ENCODE measurements around the gene EEF1AKMT1. TPM values are rescaled to one million over a fixed set of nuclear protein-coding genes. Genes with fewer than 3 reads are reported as not detected.

Gene EEF1AKMT1
- total RNA-seq, 4 donors from 2014 or later: 5.0 to 28.5 (median 21.7) TPM

DNA sequence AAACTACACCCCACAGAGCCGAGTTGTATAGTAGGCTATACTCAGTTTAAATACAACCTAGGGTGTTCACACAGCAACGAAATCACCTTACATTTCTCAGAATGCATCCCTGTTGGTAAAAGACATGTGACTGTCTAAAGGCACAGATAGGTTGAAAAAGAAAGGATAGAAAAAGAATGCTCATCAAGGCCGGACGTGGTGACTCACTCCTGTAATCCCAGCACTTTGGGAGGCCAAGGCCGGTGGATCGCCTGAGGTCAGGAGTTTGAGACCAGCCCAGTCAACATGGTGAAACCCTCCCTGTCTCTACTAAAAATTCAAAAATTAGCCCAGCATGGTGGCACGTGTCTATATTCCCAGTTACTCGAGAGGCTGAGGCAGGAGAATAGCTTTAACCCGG, 74.0 kb downstream of the EEF1AKMT1 start:
- Histone ChIP-seq H3K9me3 (no peaks in the 10 kb centered on the region), H3K4me1 (no peaks in the 10 kb centered on the region), H3K27me3 (no peaks in the 10 kb centered on the region), H3K36me3 (no peaks in the 10 kb centered on the region), H3K4me3 (no peak overlapping the region), H3K27ac (no peak overlapping the region)
- no peak for DNase-seq
- intact Hi-C loops (cut with DNase I; ENCODE audit: low total_unique reads): no loop called here
- TF ChIP-seq POLR2A (IDR thresholded peaks at IDR 0.05): no peak
- TF ChIP-seq, protein P1, sequence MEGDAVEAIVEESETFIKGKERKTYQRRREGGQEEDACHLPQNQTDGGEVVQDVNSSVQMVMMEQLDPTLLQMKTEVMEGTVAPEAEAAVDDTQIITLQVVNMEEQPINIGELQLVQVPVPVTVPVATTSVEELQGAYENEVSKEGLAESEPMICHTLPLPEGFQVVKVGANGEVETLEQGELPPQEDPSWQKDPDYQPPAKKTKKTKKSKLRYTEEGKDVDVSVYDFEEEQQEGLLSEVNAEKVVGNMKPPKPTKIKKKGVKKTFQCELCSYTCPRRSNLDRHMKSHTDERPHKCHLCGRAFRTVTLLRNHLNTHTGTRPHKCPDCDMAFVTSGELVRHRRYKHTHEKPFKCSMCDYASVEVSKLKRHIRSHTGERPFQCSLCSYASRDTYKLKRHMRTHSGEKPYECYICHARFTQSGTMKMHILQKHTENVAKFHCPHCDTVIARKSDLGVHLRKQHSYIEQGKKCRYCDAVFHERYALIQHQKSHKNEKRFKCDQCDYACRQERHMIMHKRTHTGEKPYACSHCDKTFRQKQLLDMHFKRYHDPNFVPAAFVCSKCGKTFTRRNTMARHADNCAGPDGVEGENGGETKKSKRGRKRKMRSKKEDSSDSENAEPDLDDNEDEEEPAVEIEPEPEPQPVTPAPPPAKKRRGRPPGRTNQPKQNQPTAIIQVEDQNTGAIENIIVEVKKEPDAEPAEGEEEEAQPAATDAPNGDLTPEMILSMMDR (IDR thresholded peaks at IDR 0.05): no peak

DNA sequence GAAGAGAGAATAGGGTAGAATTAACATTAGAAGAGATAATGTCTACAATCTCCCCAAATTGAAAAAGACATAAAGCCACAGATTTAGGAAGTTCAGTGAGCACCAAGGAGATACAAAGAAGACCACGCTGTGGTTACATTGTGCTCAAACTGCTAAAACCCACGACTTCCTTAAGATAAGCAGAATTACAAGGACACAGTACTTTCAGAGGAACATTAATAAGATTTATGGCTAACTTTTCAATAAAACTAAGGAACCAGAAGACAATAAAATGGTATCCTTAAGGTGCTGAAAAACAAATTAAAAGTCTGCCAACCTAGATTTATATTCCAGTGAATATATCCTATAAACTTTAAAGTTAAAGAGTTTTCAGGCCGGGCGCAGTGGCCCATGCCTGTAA, 77.7 kb downstream of the EEF1AKMT1 start:
- no peak overlapping the region for H3K27ac ChIP-seq
- no peak overlapping the region for H3K4me3 ChIP-seq
- no peaks in the 10 kb centered on the region for H3K36me3 ChIP-seq
- no peaks in the 10 kb centered on the region for H3K9me3 ChIP-seq
- DNase-seq: no peak
- no peaks in the 10 kb centered on the region for H3K27me3 ChIP-seq
- TF ChIP-seq POLR2A (IDR thresholded peaks at IDR 0.05): no peak
- TF ChIP-seq, protein P1 (IDR thresholded peaks at IDR 0.05): no peak
- intact Hi-C loops (cut with DNase I; ENCODE audit: low total_unique reads): no loop called here
- H3K4me1 ChIP-seq: no peaks in the 10 kb centered on the region

DNA sequence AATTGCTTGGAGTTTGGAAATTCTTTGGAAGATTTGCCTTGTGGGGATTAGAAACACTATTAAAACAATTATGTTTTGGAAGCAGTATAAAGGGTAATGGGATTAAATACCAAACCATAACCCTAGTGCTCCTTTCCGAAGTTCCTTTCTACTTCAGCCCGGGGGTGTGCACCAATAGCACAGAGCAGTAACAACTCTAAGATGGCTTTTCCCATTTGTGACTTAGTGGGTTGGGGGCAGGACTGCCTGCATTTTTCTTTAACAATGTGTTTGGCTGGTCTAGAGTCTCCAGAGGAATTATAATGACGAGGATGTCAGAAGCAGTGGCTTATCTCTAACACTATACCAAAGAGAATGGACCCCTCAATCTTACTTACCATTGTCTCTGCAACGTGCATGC, 82.1 kb downstream of the EEF1AKMT1 start:
- Histone ChIP-seq H3K27me3 (no peaks in the 10 kb centered on the region), H3K9me3 (no peaks in the 10 kb centered on the region), H3K27ac (no peak overlapping the region), H3K4me3 (no peak overlapping the region), H3K36me3 (no peaks in the 10 kb centered on the region), H3K4me1 (no peaks in the 10 kb centered on the region)
- intact Hi-C loops (cut with DNase I; ENCODE audit: low total_unique reads): no loop called here
- no peak for DNase-seq
- TF ChIP-seq POLR2A (IDR thresholded peaks at IDR 0.05): no peak
- TF ChIP-seq, protein P1 (IDR thresholded peaks at IDR 0.05): no peak

DNA sequence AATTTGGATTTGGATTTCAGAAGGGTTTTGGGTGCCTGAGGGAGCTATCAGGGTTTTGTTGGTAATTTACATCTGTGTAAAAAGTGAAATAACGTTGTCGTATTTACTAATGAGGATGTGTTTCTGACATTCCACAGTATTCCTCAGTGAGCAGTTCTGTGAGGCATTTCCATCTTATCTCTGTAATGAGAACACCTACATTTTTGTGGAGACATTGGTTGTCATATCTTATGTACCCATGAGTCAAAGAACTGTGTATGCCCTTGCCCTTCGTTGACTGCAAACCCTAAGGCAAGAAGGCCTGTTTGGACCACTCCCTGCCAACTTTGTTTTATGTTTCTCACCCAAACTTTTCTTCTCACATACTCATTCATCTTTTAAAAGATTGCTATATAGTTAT, 84.5 kb downstream of the EEF1AKMT1 start:
- no peak overlapping the region for H3K27ac ChIP-seq

DNA sequence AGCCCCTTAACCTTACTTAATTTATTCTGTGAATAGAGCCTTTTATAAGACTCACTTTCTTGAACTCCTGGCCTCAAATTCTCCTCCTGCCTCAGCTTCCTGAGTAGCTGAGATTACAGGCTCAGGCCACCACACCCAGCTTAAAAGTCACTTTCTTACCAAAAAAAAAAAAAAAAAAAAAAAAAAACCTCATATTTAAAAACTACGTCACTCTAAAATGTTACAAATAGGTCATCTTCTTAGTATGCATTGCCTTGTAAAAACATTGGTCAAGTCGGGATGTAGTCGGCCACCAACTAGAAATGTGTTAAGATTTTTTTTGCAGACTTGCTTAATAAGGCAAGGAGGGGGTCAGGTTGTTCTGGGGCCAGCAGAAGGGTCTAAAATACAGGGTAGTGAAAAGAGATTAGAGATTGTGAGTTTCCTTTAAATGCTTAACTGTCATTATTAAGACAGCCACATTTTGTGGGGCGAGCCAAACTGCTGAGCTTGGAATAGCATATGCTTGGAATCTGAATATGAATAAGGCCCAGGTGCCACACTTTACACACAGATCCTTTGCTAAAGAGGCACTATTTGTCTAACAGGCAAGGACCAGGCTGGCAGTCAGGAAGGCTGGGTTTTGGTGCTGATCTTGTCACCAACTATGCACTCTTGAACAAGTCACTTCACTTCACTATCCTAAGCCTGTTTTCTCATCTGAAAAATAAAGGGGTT, 86.7 kb downstream of the EEF1AKMT1 start:
- H3K27ac ChIP-seq: no peak overlapping the region
- DNase-seq: no peak
- no peaks in the 10 kb centered on the region for H3K36me3 ChIP-seq
- intact Hi-C loops (cut with DNase I; ENCODE audit: low total_unique reads): no loop called here
- H3K4me1 ChIP-seq: no peaks in the 10 kb centered on the region
- H3K27me3 ChIP-seq: no peaks in the 10 kb centered on the region
- no peak overlapping the region for H3K4me3 ChIP-seq
- TF ChIP-seq, protein P1 (IDR thresholded peaks at IDR 0.05): no peak
- no peak for TF ChIP-seq POLR2A (IDR thresholded peaks at IDR 0.05)
- no peaks in the 10 kb centered on the region for H3K9me3 ChIP-seq

More for the DNA sequence above, 84.5 kb downstream of the EEF1AKMT1 start:
- DNase-seq: no peak
- H3K9me3 ChIP-seq: no peaks in the 10 kb centered on the region
- TF ChIP-seq POLR2A (IDR thresholded peaks at IDR 0.05): no peak
- TF ChIP-seq, protein P1 (IDR thresholded peaks at IDR 0.05): no peak
- intact Hi-C loops (cut with DNase I; ENCODE audit: low total_unique reads): no loop called here
- no peaks in the 10 kb centered on the region for H3K36me3 ChIP-seq
- no peaks in the 10 kb centered on the region for H3K27me3 ChIP-seq
- H3K4me3 ChIP-seq: no peak overlapping the region
- no peaks in the 10 kb centered on the region for H3K4me1 ChIP-seq

Measured in uterus (tissue), 4 donors.